ENCODE results near the gene KCNA1.

GRCh38 chr12:4862809-4863208, 46.9 kb upstream of the KCNA1 start:
- TF ChIP-seq CTCF (IDR thresholded peaks at IDR 0.05; ENCODE audit: insufficient read depth, low read length) (no peak), POLR2AphosphoS5 (IDR thresholded peaks at IDR 0.05; ENCODE audit: low read depth) (no peak)

Measured in HL-60 (cell line).